Liver (tissue), 9 donors: Measurements from ENCODE around the gene NCAM1. TPM values are rescaled to one million over a fixed set of nuclear protein-coding genes. Genes with fewer than 3 reads are reported as not detected.

Experiments used
- DNase-seq: peaks from one replicate; pipeline ENCODE4 v3.0.0-alpha.2; 2017; ENCODE audit warnings: low spot score
- H3K27ac ChIP-seq, 2 donors: one replicate each; pipeline ENCODE4 v1.7.0; 2013; ENCODE audit warnings: inconsistent platforms in 2 of 2, low read length in 2 of 2, control low read depth in 1 of 2, low read depth in 1 of 2, mild to moderate bottlenecking in 1 of 2
- H3K27me3 ChIP-seq, 4 donors: one replicate each; pipeline versions ENCODE4 v1.6.1 to v1.7.0; 2013; ENCODE audit warnings: low read length in 3 of 4, inconsistent platforms in 1 of 4, mild to moderate bottlenecking in 1 of 4, moderate library complexity in 1 of 4; ENCODE audit not compliant: control insufficient read depth in 4 of 4, insufficient read depth in 4 of 4
- H3K36me3 ChIP-seq, 4 donors: one replicate each; pipeline versions ENCODE4 v1.6.1 to v1.7.0; 2013; ENCODE audit warnings: low read length in 3 of 4, mild to moderate bottlenecking in 3 of 4, low read depth in 1 of 4, moderate library complexity in 1 of 4; ENCODE audit not compliant: control insufficient read depth in 4 of 4, insufficient read depth in 3 of 4
- H3K4me1 ChIP-seq, 4 donors: one replicate each; pipeline versions ENCODE4 v1.6.1 to v1.7.0; 2013; ENCODE audit warnings: low read length in 3 of 4, mild to moderate bottlenecking in 3 of 4, moderate library complexity in 1 of 4; ENCODE audit not compliant: control insufficient read depth in 4 of 4, insufficient read depth in 4 of 4
- H3K4me3 ChIP-seq, 3 donors: one replicate each; pipeline versions ENCODE4 v1.6.1 to v1.7.0; 2013; ENCODE audit warnings: low read length in 3 of 3, control low read depth in 1 of 3, low read depth in 1 of 3, mild to moderate bottlenecking in 1 of 3
- H3K9ac ChIP-seq, 2 donors: one replicate each; pipeline ENCODE4 v1.7.0; 2013; ENCODE audit warnings: low read length in 2 of 2, mild to moderate bottlenecking in 2 of 2, moderate library complexity in 2 of 2, control low read depth in 1 of 2, low read depth in 1 of 2
- H3K9me3 ChIP-seq, 4 donors: one replicate each; pipeline versions ENCODE4 v1.6.1 to v1.7.0; 2013; ENCODE audit warnings: low read length in 3 of 4; ENCODE audit not compliant: control insufficient read depth in 4 of 4
- EGR1 ChIP-seq, 2 donors: IDR thresholded peaks; 2 replicates each; pipeline ENCODE4 v1.6.1; 2016 to 2018; ENCODE audit warnings: antibody characterized with exemption in 2 of 2, low read depth in 2 of 2
- FOXA1 ChIP-seq: IDR thresholded peaks from 2 replicates; pipeline ENCODE4 v1.6.1; 2016; ENCODE audit warnings: antibody characterized with exemption
- FOXA2 ChIP-seq: IDR thresholded peaks from 2 replicates; pipeline ENCODE4 v1.6.1; 2016; ENCODE audit warnings: antibody characterized with exemption
- GABPA ChIP-seq, 2 donors: IDR thresholded peaks in 1 of 2; conservative IDR thresholded peaks in 1 of 2; 2 replicates each; pipeline ENCODE4 v1.6.1; 2016; ENCODE audit warnings: antibody characterized with exemption in 2 of 2, mild to moderate bottlenecking in 1 of 2, moderate library complexity in 1 of 2
- HNF4A ChIP-seq, 2 donors: conservative IDR thresholded peaks; 2 replicates each; pipeline ENCODE4 v1.6.1; 2016; ENCODE audit warnings: antibody characterized with exemption in 2 of 2, mild to moderate bottlenecking in 2 of 2
- HNF4G ChIP-seq: IDR thresholded peaks from 2 replicates; pipeline ENCODE4 v1.6.1; 2016; ENCODE audit warnings: antibody characterized with exemption
- JUND ChIP-seq, 2 donors: IDR thresholded peaks; 2 replicates each; pipeline ENCODE4 v1.6.1; 2016; ENCODE audit warnings: antibody characterized with exemption in 2 of 2
- NR2F2 ChIP-seq: IDR thresholded peaks from 2 replicates; pipeline ENCODE4 v1.6.1; 2016; ENCODE audit warnings: antibody characterized with exemption
- RAD21 ChIP-seq, 2 donors: IDR thresholded peaks; 2 replicates each; pipeline ENCODE4 v1.6.1; 2016; ENCODE audit warnings: antibody characterized with exemption in 2 of 2, mild to moderate bottlenecking in 2 of 2
- RXRA ChIP-seq, 2 donors: IDR thresholded peaks; 2 replicates each; pipeline ENCODE4 v1.6.1; 2017 to 2018; ENCODE audit warnings: antibody characterized with exemption in 2 of 2, mild to moderate bottlenecking in 1 of 2
- SP1 ChIP-seq: IDR thresholded peaks from 2 replicates; pipeline ENCODE4 v1.6.1; 2018; ENCODE audit warnings: antibody characterized with exemption, mild to moderate bottlenecking
- TAF1 ChIP-seq: conservative IDR thresholded peaks from 2 replicates; pipeline ENCODE4 v1.6.1; 2016; ENCODE audit warnings: antibody characterized with exemption, mild to moderate bottlenecking
- YY1 ChIP-seq: IDR thresholded peaks from 2 replicates; pipeline ENCODE4 v1.6.1; 2016; ENCODE audit warnings: antibody characterized with exemption, mild to moderate bottlenecking
- WGBS: extraction: QIAGEN DNeasy Blood & Tissue Kit; methylation state at CpG from one replicate; pipeline ENCODE4 v1.1.7; 2013; 5-methylcytosine and 5-hydroxymethylcytosine counted together
- polyA plus RNA-seq, 2 donors: library from polyadenylated mRNA; stranded (reverse) in 1 of 2; unstranded in 1 of 2; fragments of 200-250 nt in 1 of 2; fragments of >200 nt in 1 of 2; fragmentation: Nextera tagmentation in 1 of 2; extraction: Ambion mirVana in 1 of 2; gene quantifications; one replicate each; pipeline versions ENCODE4 v1.2.1 to v1.2.3, GENCODE V29; 2013 to 2015
- total RNA-seq, 2 donors: library from RNA; depleted of rRNA; stranded (reverse); fragments of >200 nt; gene quantifications; one replicate each; pipeline ENCODE4 v1.2.3, GENCODE V29; 2014
- TF ChIP-seq, protein P1 (sequence below): fragments of 150-350 bp; IDR thresholded peaks from 2 replicates; pipeline ENCODE4 v1.5.1; 2017; ENCODE audit warnings: improper control_type of control experiment, low read depth, low read length; ENCODE audit not compliant: missing input control
- TF ChIP-seq, protein P2 (sequence below): IDR thresholded peaks from 2 replicates; pipeline ENCODE4 v1.6.1; 2016; ENCODE audit warnings: antibody characterized with exemption
- TF ChIP-seq, protein P3 (sequence below): IDR thresholded peaks from 2 replicates; pipeline ENCODE4 v1.6.1; 2016; ENCODE audit warnings: antibody characterized with exemption, mild to moderate bottlenecking
- TF ChIP-seq, protein P4 (sequence below): IDR thresholded peaks from 2 replicates; pipeline ENCODE4 v1.6.1; 2016; ENCODE audit warnings: antibody characterized with exemption
- TF ChIP-seq, protein P5 (sequence below): IDR thresholded peaks from 2 replicates; pipeline ENCODE4 v1.6.1; 2016; ENCODE audit warnings: antibody characterized with exemption
- donor health status: healthy.
- donor health status: healthy.
- donor health status: healthy.
- donor health status: healthy.
- donor health status: healthy.

The NCAM1 gene
- total and polyA plus RNA-seq, 4 donors, result 0.65 to 2.1 (median 0.88) TPM

DNA sequence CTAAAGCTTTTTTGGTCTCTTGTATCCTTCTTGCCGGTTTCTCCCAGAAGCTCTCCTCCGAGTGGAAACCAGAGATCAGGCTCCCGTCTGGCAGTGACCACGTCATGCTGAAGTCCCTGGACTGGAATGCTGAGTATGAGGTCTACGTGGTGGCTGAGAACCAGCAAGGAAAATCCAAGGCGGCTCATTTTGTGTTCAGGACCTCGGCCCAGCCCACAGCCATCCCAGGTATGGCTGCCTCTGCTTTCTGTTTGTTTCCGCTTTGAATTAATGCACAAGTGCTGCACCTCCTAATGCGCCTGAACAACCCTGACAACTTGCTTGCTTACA lies 298.8 kb downstream of the NCAM1 start:
- 91% methylated on average over 9 of the region's 9 CpGs for WGBS
- Histone ChIP-seq H3K27me3 (peaks cover 0 to 5% (median 0%) of the 10 kb centered on the region in 4 donors), H3K27ac (no peak overlapping the region), H3K4me3 (no peak overlapping the region), H3K4me1 (no peaks in the 10 kb centered on the region), H3K36me3 (no peaks in the 10 kb centered on the region), H3K9me3 (no peaks in the 10 kb centered on the region), H3K9ac (no peak overlapping the region)
- no peak for DNase-seq
- TF ChIP-seq SP1 (no peak), TAF1 (no peak), FOXA1 (no peak), HNF4A (conservative IDR thresholded peaks at IDR 0.05) (no peak), RXRA (IDR thresholded peaks at IDR 0.05) (no peak), RAD21 (IDR thresholded peaks at IDR 0.05) (no peak), EGR1 (IDR thresholded peaks at IDR 0.05; ENCODE audit: low read depth in 2 of 2) (no peak), HNF4G (no peak), JUND (IDR thresholded peaks at IDR 0.05) (no peak), FOXA2 (no peak), YY1 (no peak), GABPA (IDR thresholded peaks at IDR 0.05 in 1 of 2, conservative IDR thresholded peaks at IDR 0.05 in 1 of 2) (no peak), NR2F2 (no peak)
- TF ChIP-seq, protein P1, sequence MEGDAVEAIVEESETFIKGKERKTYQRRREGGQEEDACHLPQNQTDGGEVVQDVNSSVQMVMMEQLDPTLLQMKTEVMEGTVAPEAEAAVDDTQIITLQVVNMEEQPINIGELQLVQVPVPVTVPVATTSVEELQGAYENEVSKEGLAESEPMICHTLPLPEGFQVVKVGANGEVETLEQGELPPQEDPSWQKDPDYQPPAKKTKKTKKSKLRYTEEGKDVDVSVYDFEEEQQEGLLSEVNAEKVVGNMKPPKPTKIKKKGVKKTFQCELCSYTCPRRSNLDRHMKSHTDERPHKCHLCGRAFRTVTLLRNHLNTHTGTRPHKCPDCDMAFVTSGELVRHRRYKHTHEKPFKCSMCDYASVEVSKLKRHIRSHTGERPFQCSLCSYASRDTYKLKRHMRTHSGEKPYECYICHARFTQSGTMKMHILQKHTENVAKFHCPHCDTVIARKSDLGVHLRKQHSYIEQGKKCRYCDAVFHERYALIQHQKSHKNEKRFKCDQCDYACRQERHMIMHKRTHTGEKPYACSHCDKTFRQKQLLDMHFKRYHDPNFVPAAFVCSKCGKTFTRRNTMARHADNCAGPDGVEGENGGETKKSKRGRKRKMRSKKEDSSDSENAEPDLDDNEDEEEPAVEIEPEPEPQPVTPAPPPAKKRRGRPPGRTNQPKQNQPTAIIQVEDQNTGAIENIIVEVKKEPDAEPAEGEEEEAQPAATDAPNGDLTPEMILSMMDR, result no peak
- TF ChIP-seq, protein P2, sequence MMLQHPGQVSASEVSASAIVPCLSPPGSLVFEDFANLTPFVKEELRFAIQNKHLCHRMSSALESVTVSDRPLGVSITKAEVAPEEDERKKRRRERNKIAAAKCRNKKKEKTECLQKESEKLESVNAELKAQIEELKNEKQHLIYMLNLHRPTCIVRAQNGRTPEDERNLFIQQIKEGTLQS, result no peak
- TF ChIP-seq, protein P3, sequence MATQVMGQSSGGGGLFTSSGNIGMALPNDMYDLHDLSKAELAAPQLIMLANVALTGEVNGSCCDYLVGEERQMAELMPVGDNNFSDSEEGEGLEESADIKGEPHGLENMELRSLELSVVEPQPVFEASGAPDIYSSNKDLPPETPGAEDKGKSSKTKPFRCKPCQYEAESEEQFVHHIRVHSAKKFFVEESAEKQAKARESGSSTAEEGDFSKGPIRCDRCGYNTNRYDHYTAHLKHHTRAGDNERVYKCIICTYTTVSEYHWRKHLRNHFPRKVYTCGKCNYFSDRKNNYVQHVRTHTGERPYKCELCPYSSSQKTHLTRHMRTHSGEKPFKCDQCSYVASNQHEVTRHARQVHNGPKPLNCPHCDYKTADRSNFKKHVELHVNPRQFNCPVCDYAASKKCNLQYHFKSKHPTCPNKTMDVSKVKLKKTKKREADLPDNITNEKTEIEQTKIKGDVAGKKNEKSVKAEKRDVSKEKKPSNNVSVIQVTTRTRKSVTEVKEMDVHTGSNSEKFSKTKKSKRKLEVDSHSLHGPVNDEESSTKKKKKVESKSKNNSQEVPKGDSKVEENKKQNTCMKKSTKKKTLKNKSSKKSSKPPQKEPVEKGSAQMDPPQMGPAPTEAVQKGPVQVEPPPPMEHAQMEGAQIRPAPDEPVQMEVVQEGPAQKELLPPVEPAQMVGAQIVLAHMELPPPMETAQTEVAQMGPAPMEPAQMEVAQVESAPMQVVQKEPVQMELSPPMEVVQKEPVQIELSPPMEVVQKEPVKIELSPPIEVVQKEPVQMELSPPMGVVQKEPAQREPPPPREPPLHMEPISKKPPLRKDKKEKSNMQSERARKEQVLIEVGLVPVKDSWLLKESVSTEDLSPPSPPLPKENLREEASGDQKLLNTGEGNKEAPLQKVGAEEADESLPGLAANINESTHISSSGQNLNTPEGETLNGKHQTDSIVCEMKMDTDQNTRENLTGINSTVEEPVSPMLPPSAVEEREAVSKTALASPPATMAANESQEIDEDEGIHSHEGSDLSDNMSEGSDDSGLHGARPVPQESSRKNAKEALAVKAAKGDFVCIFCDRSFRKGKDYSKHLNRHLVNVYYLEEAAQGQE, result no peak
- TF ChIP-seq, protein P4, sequence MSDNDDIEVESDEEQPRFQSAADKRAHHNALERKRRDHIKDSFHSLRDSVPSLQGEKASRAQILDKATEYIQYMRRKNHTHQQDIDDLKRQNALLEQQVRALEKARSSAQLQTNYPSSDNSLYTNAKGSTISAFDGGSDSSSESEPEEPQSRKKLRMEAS, result no peak
- TF ChIP-seq, protein P5, sequence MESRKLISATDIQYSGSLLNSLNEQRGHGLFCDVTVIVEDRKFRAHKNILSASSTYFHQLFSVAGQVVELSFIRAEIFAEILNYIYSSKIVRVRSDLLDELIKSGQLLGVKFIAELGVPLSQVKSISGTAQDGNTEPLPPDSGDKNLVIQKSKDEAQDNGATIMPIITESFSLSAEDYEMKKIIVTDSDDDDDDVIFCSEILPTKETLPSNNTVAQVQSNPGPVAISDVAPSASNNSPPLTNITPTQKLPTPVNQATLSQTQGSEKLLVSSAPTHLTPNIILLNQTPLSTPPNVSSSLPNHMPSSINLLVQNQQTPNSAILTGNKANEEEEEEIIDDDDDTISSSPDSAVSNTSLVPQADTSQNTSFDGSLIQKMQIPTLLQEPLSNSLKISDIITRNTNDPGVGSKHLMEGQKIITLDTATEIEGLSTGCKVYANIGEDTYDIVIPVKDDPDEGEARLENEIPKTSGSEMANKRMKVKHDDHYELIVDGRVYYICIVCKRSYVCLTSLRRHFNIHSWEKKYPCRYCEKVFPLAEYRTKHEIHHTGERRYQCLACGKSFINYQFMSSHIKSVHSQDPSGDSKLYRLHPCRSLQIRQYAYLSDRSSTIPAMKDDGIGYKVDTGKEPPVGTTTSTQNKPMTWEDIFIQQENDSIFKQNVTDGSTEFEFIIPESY, result no peak
